Liver (tissue), 9 donors: ENCODE measurements around the gene CEP85L. TPM values are rescaled to one million over a fixed set of nuclear protein-coding genes. Genes with fewer than 3 reads are reported as not detected.

Experiments used
- DNase-seq: peaks from one replicate; pipeline ENCODE4 v3.0.0-alpha.2; 2017; ENCODE audit warnings: low spot score
- H3K27ac ChIP-seq, 2 donors: one replicate each; pipeline ENCODE4 v1.7.0; 2013; ENCODE audit warnings: inconsistent platforms in 2 of 2, low read length in 2 of 2, control low read depth in 1 of 2, low read depth in 1 of 2, mild to moderate bottlenecking in 1 of 2
- H3K27me3 ChIP-seq, 4 donors: one replicate each; pipeline versions ENCODE4 v1.6.1 to v1.7.0; 2013; ENCODE audit warnings: low read length in 3 of 4, inconsistent platforms in 1 of 4, mild to moderate bottlenecking in 1 of 4, moderate library complexity in 1 of 4; ENCODE audit not compliant: control insufficient read depth in 4 of 4, insufficient read depth in 4 of 4
- H3K36me3 ChIP-seq, 4 donors: one replicate each; pipeline versions ENCODE4 v1.6.1 to v1.7.0; 2013; ENCODE audit warnings: low read length in 3 of 4, mild to moderate bottlenecking in 3 of 4, low read depth in 1 of 4, moderate library complexity in 1 of 4; ENCODE audit not compliant: control insufficient read depth in 4 of 4, insufficient read depth in 3 of 4
- H3K4me1 ChIP-seq, 4 donors: one replicate each; pipeline versions ENCODE4 v1.6.1 to v1.7.0; 2013; ENCODE audit warnings: low read length in 3 of 4, mild to moderate bottlenecking in 3 of 4, moderate library complexity in 1 of 4; ENCODE audit not compliant: control insufficient read depth in 4 of 4, insufficient read depth in 4 of 4
- H3K4me3 ChIP-seq, 3 donors: one replicate each; pipeline versions ENCODE4 v1.6.1 to v1.7.0; 2013; ENCODE audit warnings: low read length in 3 of 3, control low read depth in 1 of 3, low read depth in 1 of 3, mild to moderate bottlenecking in 1 of 3
- H3K9ac ChIP-seq, 2 donors: one replicate each; pipeline ENCODE4 v1.7.0; 2013; ENCODE audit warnings: low read length in 2 of 2, mild to moderate bottlenecking in 2 of 2, moderate library complexity in 2 of 2, control low read depth in 1 of 2, low read depth in 1 of 2
- H3K9me3 ChIP-seq, 4 donors: one replicate each; pipeline versions ENCODE4 v1.6.1 to v1.7.0; 2013; ENCODE audit warnings: low read length in 3 of 4; ENCODE audit not compliant: control insufficient read depth in 4 of 4
- EGR1 ChIP-seq, 2 donors: IDR thresholded peaks; 2 replicates each; pipeline ENCODE4 v1.6.1; 2016 to 2018; ENCODE audit warnings: antibody characterized with exemption in 2 of 2, low read depth in 2 of 2
- FOXA1 ChIP-seq: IDR thresholded peaks from 2 replicates; pipeline ENCODE4 v1.6.1; 2016; ENCODE audit warnings: antibody characterized with exemption
- FOXA2 ChIP-seq: IDR thresholded peaks from 2 replicates; pipeline ENCODE4 v1.6.1; 2016; ENCODE audit warnings: antibody characterized with exemption
- GABPA ChIP-seq, 2 donors: IDR thresholded peaks in 1 of 2; conservative IDR thresholded peaks in 1 of 2; 2 replicates each; pipeline ENCODE4 v1.6.1; 2016; ENCODE audit warnings: antibody characterized with exemption in 2 of 2, mild to moderate bottlenecking in 1 of 2, moderate library complexity in 1 of 2
- HNF4A ChIP-seq, 2 donors: conservative IDR thresholded peaks; 2 replicates each; pipeline ENCODE4 v1.6.1; 2016; ENCODE audit warnings: antibody characterized with exemption in 2 of 2, mild to moderate bottlenecking in 2 of 2
- HNF4G ChIP-seq: IDR thresholded peaks from 2 replicates; pipeline ENCODE4 v1.6.1; 2016; ENCODE audit warnings: antibody characterized with exemption
- JUND ChIP-seq, 2 donors: IDR thresholded peaks; 2 replicates each; pipeline ENCODE4 v1.6.1; 2016; ENCODE audit warnings: antibody characterized with exemption in 2 of 2
- NR2F2 ChIP-seq: IDR thresholded peaks from 2 replicates; pipeline ENCODE4 v1.6.1; 2016; ENCODE audit warnings: antibody characterized with exemption
- RAD21 ChIP-seq, 2 donors: IDR thresholded peaks; 2 replicates each; pipeline ENCODE4 v1.6.1; 2016; ENCODE audit warnings: antibody characterized with exemption in 2 of 2, mild to moderate bottlenecking in 2 of 2
- RXRA ChIP-seq, 2 donors: IDR thresholded peaks; 2 replicates each; pipeline ENCODE4 v1.6.1; 2017 to 2018; ENCODE audit warnings: antibody characterized with exemption in 2 of 2, mild to moderate bottlenecking in 1 of 2
- TAF1 ChIP-seq: conservative IDR thresholded peaks from 2 replicates; pipeline ENCODE4 v1.6.1; 2016; ENCODE audit warnings: antibody characterized with exemption, mild to moderate bottlenecking
- YY1 ChIP-seq: IDR thresholded peaks from 2 replicates; pipeline ENCODE4 v1.6.1; 2016; ENCODE audit warnings: antibody characterized with exemption, mild to moderate bottlenecking
- WGBS: extraction: QIAGEN DNeasy Blood & Tissue Kit; methylation state at CpG from one replicate; pipeline ENCODE4 v1.1.7; 2013; 5-methylcytosine and 5-hydroxymethylcytosine counted together
- polyA plus RNA-seq, 2 donors: library from polyadenylated mRNA; stranded (reverse) in 1 of 2; unstranded in 1 of 2; fragments of 200-250 nt in 1 of 2; fragments of >200 nt in 1 of 2; fragmentation: Nextera tagmentation in 1 of 2; extraction: Ambion mirVana in 1 of 2; gene quantifications; one replicate each; pipeline versions ENCODE4 v1.2.1 to v1.2.3, GENCODE V29; 2013 to 2015
- total RNA-seq, 2 donors: library from RNA; depleted of rRNA; stranded (reverse); fragments of >200 nt; gene quantifications; one replicate each; pipeline ENCODE4 v1.2.3, GENCODE V29; 2014
- TF ChIP-seq, protein P1 (sequence below): IDR thresholded peaks from 2 replicates; pipeline ENCODE4 v1.6.1; 2016; ENCODE audit warnings: antibody characterized with exemption
- TF ChIP-seq, protein P2 (sequence below): IDR thresholded peaks from 2 replicates; pipeline ENCODE4 v1.6.1; 2016; ENCODE audit warnings: antibody characterized with exemption, mild to moderate bottlenecking
- TF ChIP-seq, protein P3 (sequence below): IDR thresholded peaks from 2 replicates; pipeline ENCODE4 v1.6.1; 2016; ENCODE audit warnings: antibody characterized with exemption
- TF ChIP-seq, protein P4 (sequence below): IDR thresholded peaks from 2 replicates; pipeline ENCODE4 v1.6.1; 2016; ENCODE audit warnings: antibody characterized with exemption
- TF ChIP-seq, protein P5 (sequence below): fragments of 150-350 bp; IDR thresholded peaks from 2 replicates; pipeline ENCODE4 v1.5.1; 2017; ENCODE audit warnings: improper control_type of control experiment, low read depth, low read length; ENCODE audit not compliant: missing input control
- donor health status: healthy.
- donor health status: healthy.
- donor health status: healthy.
- donor health status: healthy.
- donor health status: healthy.

CEP85L gene
- total and polyA plus RNA-seq, 4 donors: 0.40 to 6.4 (median 2.3) TPM

DNA sequence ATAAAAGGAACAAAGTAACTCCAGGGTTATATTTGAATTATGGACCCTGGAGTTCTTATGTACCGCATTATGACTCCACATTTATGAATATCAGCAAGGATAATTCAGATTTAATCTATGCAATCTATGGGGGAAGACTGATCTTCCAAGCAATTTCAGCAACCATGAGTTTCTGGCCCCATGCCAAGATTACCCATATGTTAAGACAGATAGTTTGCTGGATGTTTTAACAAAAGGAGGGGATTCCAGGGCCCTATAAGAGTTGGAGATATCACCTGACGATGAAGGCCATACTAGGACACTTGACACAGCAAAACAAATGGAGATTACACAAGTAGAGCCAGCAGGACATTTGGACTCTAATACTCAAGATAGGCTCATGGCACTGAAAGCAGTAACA lies 149.2 kb downstream of the CEP85L start:
- H3K36me3 ChIP-seq: peaks cover 0 to 3% (median 2%) of the 10 kb centered on the region in 4 donors
- no peak for TF ChIP-seq TAF1
- H3K27ac ChIP-seq: no peak overlapping the region
- no peak overlapping the region for H3K9ac ChIP-seq
- no peaks in the 10 kb centered on the region for H3K9me3 ChIP-seq
- no peak overlapping the region for H3K4me3 ChIP-seq
- 72% methylated on average over 2 of the region's 2 CpGs for WGBS
- no peak for DNase-seq
- H3K27me3 ChIP-seq: no peaks in the 10 kb centered on the region
- no peaks in the 10 kb centered on the region for H3K4me1 ChIP-seq

DNA sequence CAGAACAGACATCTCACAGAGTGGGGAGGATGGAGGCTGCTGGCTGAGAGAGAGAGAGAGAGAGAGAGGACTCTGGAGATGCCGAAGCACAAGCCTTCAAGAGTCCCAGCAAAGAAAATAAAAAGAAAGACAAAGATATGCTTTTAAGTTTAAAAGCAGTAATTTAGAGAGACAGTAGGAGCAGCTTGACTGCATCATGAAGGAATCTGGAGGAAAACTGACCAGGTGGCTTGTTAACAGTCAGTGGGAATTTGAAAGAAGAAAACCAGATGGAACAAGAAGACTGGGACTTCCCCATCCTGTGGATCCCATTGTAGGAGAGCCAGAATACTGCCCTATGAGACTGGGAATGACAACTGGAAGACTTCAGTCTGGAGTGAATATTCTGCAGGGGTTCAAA lies 149.6 kb downstream of the CEP85L start:
- TF ChIP-seq TAF1: no peak
- TF ChIP-seq, protein P1, sequence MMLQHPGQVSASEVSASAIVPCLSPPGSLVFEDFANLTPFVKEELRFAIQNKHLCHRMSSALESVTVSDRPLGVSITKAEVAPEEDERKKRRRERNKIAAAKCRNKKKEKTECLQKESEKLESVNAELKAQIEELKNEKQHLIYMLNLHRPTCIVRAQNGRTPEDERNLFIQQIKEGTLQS: no peak
- no peak for TF ChIP-seq FOXA1
- TF ChIP-seq, protein P2, sequence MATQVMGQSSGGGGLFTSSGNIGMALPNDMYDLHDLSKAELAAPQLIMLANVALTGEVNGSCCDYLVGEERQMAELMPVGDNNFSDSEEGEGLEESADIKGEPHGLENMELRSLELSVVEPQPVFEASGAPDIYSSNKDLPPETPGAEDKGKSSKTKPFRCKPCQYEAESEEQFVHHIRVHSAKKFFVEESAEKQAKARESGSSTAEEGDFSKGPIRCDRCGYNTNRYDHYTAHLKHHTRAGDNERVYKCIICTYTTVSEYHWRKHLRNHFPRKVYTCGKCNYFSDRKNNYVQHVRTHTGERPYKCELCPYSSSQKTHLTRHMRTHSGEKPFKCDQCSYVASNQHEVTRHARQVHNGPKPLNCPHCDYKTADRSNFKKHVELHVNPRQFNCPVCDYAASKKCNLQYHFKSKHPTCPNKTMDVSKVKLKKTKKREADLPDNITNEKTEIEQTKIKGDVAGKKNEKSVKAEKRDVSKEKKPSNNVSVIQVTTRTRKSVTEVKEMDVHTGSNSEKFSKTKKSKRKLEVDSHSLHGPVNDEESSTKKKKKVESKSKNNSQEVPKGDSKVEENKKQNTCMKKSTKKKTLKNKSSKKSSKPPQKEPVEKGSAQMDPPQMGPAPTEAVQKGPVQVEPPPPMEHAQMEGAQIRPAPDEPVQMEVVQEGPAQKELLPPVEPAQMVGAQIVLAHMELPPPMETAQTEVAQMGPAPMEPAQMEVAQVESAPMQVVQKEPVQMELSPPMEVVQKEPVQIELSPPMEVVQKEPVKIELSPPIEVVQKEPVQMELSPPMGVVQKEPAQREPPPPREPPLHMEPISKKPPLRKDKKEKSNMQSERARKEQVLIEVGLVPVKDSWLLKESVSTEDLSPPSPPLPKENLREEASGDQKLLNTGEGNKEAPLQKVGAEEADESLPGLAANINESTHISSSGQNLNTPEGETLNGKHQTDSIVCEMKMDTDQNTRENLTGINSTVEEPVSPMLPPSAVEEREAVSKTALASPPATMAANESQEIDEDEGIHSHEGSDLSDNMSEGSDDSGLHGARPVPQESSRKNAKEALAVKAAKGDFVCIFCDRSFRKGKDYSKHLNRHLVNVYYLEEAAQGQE: no peak
- TF ChIP-seq, protein P3, sequence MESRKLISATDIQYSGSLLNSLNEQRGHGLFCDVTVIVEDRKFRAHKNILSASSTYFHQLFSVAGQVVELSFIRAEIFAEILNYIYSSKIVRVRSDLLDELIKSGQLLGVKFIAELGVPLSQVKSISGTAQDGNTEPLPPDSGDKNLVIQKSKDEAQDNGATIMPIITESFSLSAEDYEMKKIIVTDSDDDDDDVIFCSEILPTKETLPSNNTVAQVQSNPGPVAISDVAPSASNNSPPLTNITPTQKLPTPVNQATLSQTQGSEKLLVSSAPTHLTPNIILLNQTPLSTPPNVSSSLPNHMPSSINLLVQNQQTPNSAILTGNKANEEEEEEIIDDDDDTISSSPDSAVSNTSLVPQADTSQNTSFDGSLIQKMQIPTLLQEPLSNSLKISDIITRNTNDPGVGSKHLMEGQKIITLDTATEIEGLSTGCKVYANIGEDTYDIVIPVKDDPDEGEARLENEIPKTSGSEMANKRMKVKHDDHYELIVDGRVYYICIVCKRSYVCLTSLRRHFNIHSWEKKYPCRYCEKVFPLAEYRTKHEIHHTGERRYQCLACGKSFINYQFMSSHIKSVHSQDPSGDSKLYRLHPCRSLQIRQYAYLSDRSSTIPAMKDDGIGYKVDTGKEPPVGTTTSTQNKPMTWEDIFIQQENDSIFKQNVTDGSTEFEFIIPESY: no peak
- no peak for TF ChIP-seq RXRA (IDR thresholded peaks at IDR 0.05)
- TF ChIP-seq FOXA2: no peak
- TF ChIP-seq RAD21 (IDR thresholded peaks at IDR 0.05): no peak
- no peak for TF ChIP-seq EGR1 (IDR thresholded peaks at IDR 0.05; ENCODE audit: low read depth in 2 of 2)
- TF ChIP-seq, protein P4, sequence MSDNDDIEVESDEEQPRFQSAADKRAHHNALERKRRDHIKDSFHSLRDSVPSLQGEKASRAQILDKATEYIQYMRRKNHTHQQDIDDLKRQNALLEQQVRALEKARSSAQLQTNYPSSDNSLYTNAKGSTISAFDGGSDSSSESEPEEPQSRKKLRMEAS: no peak
- TF ChIP-seq, protein P5, sequence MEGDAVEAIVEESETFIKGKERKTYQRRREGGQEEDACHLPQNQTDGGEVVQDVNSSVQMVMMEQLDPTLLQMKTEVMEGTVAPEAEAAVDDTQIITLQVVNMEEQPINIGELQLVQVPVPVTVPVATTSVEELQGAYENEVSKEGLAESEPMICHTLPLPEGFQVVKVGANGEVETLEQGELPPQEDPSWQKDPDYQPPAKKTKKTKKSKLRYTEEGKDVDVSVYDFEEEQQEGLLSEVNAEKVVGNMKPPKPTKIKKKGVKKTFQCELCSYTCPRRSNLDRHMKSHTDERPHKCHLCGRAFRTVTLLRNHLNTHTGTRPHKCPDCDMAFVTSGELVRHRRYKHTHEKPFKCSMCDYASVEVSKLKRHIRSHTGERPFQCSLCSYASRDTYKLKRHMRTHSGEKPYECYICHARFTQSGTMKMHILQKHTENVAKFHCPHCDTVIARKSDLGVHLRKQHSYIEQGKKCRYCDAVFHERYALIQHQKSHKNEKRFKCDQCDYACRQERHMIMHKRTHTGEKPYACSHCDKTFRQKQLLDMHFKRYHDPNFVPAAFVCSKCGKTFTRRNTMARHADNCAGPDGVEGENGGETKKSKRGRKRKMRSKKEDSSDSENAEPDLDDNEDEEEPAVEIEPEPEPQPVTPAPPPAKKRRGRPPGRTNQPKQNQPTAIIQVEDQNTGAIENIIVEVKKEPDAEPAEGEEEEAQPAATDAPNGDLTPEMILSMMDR: no peak
- no peak for TF ChIP-seq JUND (IDR thresholded peaks at IDR 0.05)
- no peak for TF ChIP-seq NR2F2
- TF ChIP-seq YY1: no peak
- no peak for TF ChIP-seq HNF4A (conservative IDR thresholded peaks at IDR 0.05)
- TF ChIP-seq HNF4G: no peak
- TF ChIP-seq GABPA (IDR thresholded peaks at IDR 0.05 in 1 of 2, conservative IDR thresholded peaks at IDR 0.05 in 1 of 2): no peak
- Histone ChIP-seq H3K9ac (no peak overlapping the region), H3K4me1 (no peaks in the 10 kb centered on the region), H3K36me3 (peaks cover 0 to 3% (median 2%) of the 10 kb centered on the region in 4 donors), H3K9me3 (no peaks in the 10 kb centered on the region), H3K27me3 (no peaks in the 10 kb centered on the region), H3K4me3 (no peak overlapping the region), H3K27ac (no peak overlapping the region)
- 90% methylated on average over 1 of the region's 1 CpG for WGBS
- DNase-seq: no peak
